Forelimb muscle (tissue), 1 donor: Measurements from ENCODE around the gene SDCBP2. TPM values are rescaled to one million over a fixed set of nuclear protein-coding genes. Genes with fewer than 3 reads are reported as not detected.
A peak's percentile ranks its signal among the peaks of the same experiment; 100 is the strongest.

Source experiments
- DNase-seq: peaks from one replicate; pipeline ENCODE4 v3.0.0-alpha.2; 2013; ENCODE audit warnings: low read depth
- polyA plus RNA-seq: library from polyadenylated mRNA; unstranded; fragments of 120-200 nt; gene quantifications from one replicate; pipeline ENCODE4 v1.2.1, GENCODE V29; 2013; ENCODE audit not compliant: insufficient read length

The SDCBP2 gene
- polyA plus RNA-seq, 1 donor = 1.5 TPM

DNA sequence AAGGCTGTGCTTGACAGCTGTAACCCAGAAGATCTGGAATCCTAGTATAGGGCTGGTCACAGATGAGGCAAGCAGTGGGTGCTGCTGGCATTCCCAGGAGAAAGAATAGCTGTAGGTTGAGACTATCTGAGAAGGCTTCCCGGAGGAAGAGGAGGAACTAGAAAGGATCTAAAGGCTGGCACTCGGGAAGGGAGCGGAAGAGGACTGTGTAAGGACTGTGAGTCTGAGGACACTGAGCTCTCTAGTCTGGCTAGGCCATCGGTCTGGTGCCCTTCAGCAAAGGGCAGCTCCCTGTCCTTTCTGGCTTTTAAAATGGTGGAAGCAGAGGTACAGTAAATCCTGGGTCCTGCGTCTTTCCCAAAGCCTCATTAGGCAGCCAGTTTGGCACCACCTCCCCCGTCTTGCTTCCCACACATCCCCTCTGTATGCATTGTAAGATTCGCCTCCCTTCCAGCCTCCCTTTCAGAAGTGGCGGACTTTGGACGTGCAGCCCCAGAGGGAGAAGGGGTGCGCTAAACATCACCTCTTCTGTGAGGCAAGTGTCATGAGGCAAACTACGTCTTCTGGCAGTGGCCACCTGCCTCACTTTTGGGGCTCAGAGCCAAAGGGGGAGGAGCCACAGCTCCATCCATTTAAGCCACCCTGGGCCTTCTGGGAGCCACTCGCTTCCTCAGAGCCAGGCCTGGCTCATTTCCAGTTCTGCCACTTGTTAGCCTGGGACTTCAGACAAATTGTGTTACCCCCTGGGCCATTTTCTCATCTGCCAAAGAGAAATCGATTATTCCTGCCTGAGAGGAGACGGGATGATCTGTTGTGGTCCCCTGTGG, 54.2 kb downstream of the SDCBP2 start:
- DNase-seq = no peak

- DNase-seq = no peak
These were observed 55.6 kb downstream of the SDCBP2 start for GRCh38 chr20:1273366-1273765.

DNA sequence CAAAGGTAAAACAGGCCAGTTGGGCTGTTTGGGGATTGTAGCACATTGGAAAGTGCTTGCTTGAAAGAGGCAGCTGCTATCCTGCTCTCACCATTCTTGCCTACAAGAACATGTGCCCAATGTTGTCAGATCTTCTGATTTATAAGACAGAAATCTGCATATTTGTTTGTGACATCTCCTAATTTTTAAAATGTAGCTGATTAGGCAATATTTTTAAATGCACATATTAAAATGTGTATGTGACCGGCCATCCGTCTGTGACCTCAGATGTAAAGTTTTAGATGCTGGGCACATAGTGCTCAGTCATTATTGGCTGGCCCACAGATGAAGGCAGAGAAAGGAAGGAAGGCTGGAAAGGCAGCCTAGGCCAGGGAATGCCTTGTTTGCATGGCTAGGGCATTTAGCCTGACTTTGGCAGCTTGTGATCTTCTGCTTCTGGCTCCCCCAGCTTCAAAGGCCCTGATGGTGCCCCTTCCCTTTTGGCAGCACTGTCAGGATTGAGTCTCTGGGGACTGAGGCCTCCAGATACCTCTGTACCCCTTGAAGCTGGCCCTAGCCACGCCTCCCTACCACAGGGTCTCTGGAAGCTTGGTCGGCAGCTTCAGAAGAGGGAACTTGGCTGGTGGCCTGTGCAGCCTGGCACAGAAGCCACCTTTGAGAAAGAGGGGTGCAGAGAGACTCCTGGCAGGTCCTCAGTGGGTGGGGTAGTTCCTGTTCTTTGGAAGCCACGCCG, 56.4 kb downstream of the SDCBP2 start:
- DNase-seq = no peak

GRCh38 chr20:1269850-1270249, 59.1 kb downstream of the SDCBP2 start:
- no peak for DNase-seq

DNA sequence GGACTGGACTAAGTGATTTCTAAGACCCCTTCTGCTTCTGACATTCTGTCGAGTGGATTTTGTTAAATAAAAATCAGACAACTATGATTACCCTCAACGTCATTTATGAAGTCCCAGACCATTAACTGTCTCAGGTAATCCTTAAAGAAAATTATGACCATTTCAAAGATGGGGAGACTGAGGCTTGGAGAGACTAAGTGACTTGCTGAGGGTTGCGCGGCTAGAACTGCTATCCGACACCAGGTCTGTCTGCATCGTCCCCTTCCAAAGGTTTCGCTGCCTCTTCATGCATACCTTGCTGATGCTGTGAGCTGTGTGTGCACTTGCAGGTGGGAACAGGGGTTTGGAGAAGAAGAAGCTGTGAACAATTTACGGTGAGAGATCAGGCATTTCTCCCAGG, 59.7 kb downstream of the SDCBP2 start:
- DNase-seq = no peak

DNA sequence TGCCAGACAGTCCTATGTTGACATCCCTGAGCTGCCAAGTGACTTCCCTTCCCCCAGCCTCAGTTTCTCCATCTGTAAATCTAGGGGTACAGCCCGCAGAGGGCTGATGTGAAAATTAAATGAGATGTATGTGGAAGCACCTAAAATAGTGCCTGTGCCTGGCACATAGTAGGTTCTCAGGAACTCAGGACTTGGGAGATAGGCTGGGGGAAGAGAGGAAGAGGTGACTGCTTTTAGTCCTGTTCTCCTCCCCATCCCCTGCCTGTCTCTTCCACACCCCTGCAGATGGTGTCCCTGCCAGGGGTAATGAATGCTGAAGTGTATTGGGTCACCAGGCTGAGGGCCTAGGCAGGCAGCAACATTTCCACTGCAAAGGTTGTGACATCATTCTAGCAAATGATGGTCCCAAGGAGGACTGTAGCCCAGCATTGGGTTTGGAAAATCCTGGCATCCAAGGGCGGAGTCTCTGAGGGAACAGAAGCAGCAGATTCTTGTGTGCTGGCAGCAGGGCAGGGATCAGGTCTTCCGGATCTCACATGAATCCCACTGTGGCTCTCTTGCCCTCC, 61.0 kb downstream of the SDCBP2 start:
- DNase-seq = no peak

GRCh38 chr20:1267161-1267560, 61.8 kb downstream of the SDCBP2 start:
- DNase-seq = no peak

GRCh38 chr20:1266167-1266973, 62.6 kb downstream of the SDCBP2 start, which contains the start of gene SNPH:
Gene SNPH, plus strand, starts transcription at chr20:1266294. Its CDS starts 29,946 bp downstream, at chr20:1296240.
- DNase-seq = peak; percentile 32

DNA sequence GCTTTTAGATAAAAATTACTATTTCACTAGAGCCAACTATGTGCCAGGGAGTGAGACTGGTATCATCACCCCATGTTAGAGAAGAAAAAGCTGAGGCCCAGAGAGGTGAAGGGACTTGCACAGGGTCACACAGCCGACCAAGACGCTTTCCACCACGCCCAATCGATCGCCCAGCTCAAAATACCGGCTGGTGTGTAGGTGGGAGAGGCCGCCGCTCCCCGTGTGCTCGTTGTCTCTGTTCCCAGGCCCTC, 63.1 kb downstream of the SDCBP2 start:
- no peak for DNase-seq

- no peak for DNase-seq
These were observed 63.6 kb downstream of the SDCBP2 start for GRCh38 chr20:1265226-1265915.

- no peak for DNase-seq
These were observed 64.2 kb downstream of the SDCBP2 start for GRCh38 chr20:1264727-1265126.

- DNase-seq = no peak
These were observed 65.1 kb downstream of the SDCBP2 start for GRCh38 chr20:1263853-1264252.

Other genes with a start within 250 kb of the SDCBP2 start
- gene PSMF1, start 210.5 kb downstream of the SDCBP2 start, polyA plus RNA-seq = 98.1 TPM
- 2.6 TPM for gene TMEM74B, start 144.2 kb downstream of the SDCBP2 start, polyA plus RNA-seq
- gene C20orf202, start 125.7 kb downstream of the SDCBP2 start, polyA plus RNA-seq = 0.39 TPM
- gene RAD21L1, start 103.1 kb downstream of the SDCBP2 start, polyA plus RNA-seq = not detected
- 9.0 TPM for gene SNPH, start 62.8 kb downstream of the SDCBP2 start, polyA plus RNA-seq
- 240 TPM for gene FKBP1A, start 63.9 kb upstream of the SDCBP2 start, polyA plus RNA-seq
- 67.3 TPM for gene NSFL1C, start 137.7 kb upstream of the SDCBP2 start, polyA plus RNA-seq
- 1.6 TPM for gene SIRPB2, start 162.3 kb upstream of the SDCBP2 start, polyA plus RNA-seq
- not detected for gene SIRPD, start 228.6 kb upstream of the SDCBP2 start, polyA plus RNA-seq